HG03159 (cell line): ENCODE measurements around the gene EPB41L4A.

ENCODE experiments used
- ATAC-seq: cut with Tn5 transposase; IDR thresholded peaks from one replicate; pipeline ENCODE4 v1.9.1; 2021; ENCODE audit warnings: mild to moderate bottlenecking, moderate library complexity; ENCODE audit not compliant: unreplicated experiment

EPB41L4A gene

GRCh38 chr5:112165897-112166737 is 253.0 kb downstream of the EPB41L4A start:
- ATAC-seq: no peak

DNA sequence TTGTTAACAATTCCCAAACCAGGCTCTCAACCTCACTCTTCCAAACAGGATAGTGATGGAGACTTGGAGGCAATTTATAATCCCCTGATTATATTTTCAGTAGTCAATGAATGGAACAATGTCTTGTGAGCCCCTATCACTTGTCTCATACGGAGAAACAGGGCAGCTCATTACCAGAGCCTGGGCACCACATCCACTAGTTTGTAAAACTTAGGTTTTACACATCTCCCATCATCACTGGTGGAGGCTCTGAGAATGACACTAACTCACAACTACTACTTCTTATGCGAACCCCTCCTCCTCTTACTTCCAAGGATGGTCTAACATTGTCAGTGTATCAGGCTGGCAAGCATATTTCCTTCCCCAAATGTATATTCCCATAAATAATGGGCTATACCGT is 253.7 kb downstream of the EPB41L4A start:
- no peak for ATAC-seq

- no peak for ATAC-seq
These were observed 255.6 kb downstream of the EPB41L4A start for GRCh38 chr5:112163435-112163834.

GRCh38 chr5:112161392-112161748 is 257.7 kb downstream of the EPB41L4A start:
- no peak for ATAC-seq

DNA sequence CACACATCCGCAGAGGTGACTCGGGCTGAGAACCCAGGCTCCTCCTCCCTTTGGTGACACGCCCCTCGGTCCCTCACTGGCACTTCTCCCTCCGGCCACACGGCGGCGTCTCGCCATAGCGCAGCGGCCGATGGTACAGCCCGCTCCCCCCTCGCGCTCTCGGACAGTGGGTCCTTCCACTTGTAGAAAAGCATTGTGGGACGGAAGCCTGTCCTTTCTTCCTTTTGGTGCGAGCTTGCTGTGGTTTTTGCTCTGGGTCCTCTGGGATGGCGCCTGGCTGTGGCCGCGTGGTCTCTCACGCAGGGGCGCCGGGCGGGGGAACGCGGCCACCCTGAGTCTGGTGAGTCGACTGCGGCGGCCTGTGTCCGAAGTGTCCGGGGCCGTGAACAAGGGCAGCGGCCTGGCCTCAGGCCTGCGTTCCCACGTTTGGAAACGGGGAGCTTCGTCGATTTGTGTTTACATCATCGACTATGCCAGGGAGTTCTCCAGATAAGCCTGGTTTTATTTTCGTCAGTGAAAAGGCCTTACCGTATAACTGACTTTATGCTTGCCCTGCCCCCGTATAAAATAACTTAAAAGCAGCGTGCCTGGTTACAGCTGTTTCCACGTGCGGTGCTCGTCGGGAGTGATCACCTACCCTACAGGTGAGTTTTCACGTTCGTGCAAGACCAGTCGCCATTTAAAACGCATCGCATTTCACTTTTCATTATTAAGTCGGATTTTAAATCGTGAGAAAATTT is 258.3 kb downstream of the EPB41L4A start:
- peak; percentile 97 for ATAC-seq

GRCh38 chr5:112159435-112159834 is 259.6 kb downstream of the EPB41L4A start:
- ATAC-seq: no peak

- ATAC-seq: no peak
These were observed 262.9 kb downstream of the EPB41L4A start for GRCh38 chr5:112156211-112156610.

DNA sequence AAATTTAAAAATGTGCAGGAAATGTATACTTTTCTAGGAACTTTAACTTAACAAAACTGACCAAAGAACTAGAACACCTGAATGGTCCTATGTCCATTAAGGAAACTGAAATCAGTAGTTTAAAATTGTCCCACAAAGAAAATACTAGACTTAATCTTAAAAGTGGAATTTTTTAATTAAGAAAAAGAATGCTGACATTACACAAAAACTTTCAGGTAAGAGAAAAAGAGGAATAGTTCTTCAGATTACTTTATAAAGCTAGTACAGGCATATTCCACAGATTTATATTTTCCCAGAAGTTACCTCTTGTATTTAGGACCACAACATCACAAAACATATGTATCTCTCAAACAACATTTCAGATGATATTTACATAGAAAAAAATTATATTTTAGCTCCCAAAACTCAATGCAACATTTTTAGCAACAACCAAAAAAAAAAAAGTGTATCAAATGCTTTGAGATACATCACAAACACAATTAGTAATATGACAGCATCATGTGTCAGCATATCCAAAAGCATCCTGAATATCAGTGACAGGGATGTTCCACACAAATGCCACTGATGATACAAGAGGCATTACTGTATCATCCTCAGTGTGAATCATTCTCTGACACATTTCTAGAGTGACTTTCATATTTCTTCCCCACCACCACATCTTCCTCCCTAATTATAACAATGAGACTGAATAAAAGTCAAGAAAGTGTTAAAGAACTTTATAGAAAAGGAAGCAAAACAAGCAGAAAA is 264.0 kb downstream of the EPB41L4A start:
- ATAC-seq: no peak

GRCh38 chr5:112149727-112150126 is 269.4 kb downstream of the EPB41L4A start:
- no peak for ATAC-seq

GRCh38 chr5:112146323-112147226 is 272.5 kb downstream of the EPB41L4A start:
- ATAC-seq: peak; percentile 74

GRCh38 chr5:112143690-112144089 is 275.4 kb downstream of the EPB41L4A start:
- no peak for ATAC-seq

DNA sequence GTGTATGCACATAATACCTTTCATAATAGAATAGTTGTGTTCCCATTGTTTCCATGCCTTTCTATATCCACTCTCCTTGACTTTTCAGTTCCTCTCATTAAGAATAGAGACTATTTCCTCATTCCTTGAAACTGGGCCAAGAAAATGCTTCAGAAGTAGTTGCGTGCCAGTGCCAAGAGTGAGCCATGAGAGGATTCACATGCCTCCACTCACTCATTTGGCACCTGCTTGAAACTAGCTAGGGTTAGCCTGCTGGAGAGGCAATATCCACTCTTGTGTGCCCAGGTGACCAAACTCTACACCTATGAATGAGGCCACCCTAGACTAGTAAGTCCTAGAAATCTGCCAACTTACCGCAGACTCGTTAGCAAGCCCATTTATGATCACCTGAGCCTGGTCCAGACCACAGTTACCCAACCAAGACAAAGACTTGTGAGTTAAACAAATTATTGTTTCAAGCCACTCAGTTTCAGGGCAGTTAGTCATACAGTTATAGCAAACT is 276.3 kb downstream of the EPB41L4A start:
- peak; percentile 34 for ATAC-seq

DNA sequence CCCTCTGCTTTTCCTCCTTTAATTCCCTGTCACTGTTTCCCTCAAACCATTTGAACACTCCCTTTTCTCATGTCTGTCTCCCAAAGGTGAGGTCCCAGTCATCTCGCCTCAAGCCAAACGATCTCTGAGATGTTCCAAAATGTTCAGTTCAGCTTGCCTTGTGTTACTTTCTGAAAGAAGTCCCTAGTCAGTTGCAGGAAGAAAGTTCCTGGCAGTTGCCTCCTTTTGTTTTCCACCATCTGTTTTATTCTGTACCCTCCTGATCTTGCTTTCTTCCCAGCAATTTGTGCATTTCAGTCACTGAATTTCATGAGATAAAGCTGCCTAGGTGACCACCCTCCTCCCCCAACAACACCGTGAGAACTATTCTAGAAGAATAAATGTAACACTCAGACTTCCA is 277.5 kb downstream of the EPB41L4A start:
- ATAC-seq: no peak

- no peak for ATAC-seq
These were observed 280.6 kb downstream of the EPB41L4A start for GRCh38 chr5:112138526-112138925.

- no peak for ATAC-seq
These were observed 282.3 kb downstream of the EPB41L4A start for GRCh38 chr5:112136773-112137172.

- no peak for ATAC-seq
These were observed 291.2 kb downstream of the EPB41L4A start for GRCh38 chr5:112127861-112128260.

- ATAC-seq: no peak
These were observed 292.1 kb downstream of the EPB41L4A start for GRCh38 chr5:112126982-112127381.

DNA sequence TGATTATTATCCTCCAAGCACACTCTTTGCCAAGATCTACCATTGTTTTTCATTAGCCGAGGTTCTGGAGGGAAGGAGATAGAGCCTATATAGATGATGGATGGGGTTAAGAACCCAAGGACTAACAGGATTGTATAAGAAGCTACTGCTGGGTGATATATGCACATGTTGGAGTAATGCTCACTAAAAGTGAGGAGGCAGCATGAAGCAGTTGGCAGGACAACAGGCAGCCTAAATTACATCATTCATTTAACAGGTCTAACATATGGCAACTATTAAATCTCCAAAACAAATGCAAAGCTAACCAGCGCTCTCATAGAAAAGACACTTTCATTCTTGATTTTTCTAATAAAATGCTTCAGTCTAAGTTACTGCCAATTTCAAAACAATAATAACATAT is 293.2 kb downstream of the EPB41L4A start:
- ATAC-seq: no peak

DNA sequence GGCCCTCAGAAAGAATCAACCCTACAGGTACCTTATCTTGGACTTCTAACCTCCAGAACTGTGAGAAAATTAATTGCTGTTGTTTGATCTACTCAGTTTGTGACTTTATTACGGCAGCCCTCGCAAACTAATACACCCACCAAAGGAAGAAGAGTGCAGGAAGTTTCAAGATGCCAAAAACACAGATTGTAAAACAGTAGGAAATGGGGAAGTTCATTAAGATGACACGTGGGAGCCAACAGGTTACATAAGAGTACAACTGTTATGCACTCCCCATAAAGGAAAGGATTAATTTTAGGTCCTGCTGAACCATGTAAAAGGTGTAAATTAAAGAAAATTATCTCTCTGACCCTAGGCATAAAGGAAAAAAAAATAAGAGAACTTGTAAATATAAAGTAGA is 294.3 kb downstream of the EPB41L4A start:
- ATAC-seq: no peak

- ATAC-seq: no peak
These were observed 296.0 kb downstream of the EPB41L4A start for GRCh38 chr5:112123086-112123485.
